HEK293 (cell line): ENCODE results near the gene ERBB4.

Source experiments
- CTCF ChIA-PET: fragments of 350-600 bp; formaldehyde crosslinking; extraction: SDS; loops from one replicate; lab custom pipeline; 2021; ENCODE audit warnings: antibody characterized with exemption; lab: Yijun Ruan, JAX
- POLR2A ChIA-PET: fragments of 300-600 bp; formaldehyde crosslinking; extraction: SDS; loops from one replicate; lab custom pipeline; 2020; ENCODE audit warnings: antibody characterized with exemption, inconsistent platforms; lab: Yijun Ruan, JAX
- H3K27ac ChIP-seq: fragments of 200-500 bp; sonication (Bioruptor generic); 2 replicates; pipeline ENCODE4 v1.5.1; 2014; ENCODE audit warnings: low read depth, low read length, control low read depth, inconsistent platforms; ENCODE audit errors: extremely low read depth
- H3K36me3 ChIP-seq, 2 experiments: fragments of 200-500 bp in 1 of 2; sonication (Bioruptor generic) in 1 of 2; 1 replicate in 1 of 2; 2 replicates in 1 of 2; pipeline ENCODE4 v1.5.1; 2014 to 2017; ENCODE audit warnings: inconsistent platforms in 2 of 2, low read length in 2 of 2; ENCODE audit not compliant: control insufficient read depth in 2 of 2, insufficient read depth in 1 of 2
- H3K4me1 ChIP-seq: fragments of 200-500 bp; sonication (Bioruptor generic); 2 replicates; pipeline ENCODE4 v1.5.1; 2014; ENCODE audit warnings: mild to moderate bottlenecking, low read length, inconsistent platforms; ENCODE audit not compliant: control insufficient read depth, insufficient read depth
- H3K4me3 ChIP-seq: 2 replicates; pipeline ENCODE4 v1.5.1; 2011; ENCODE audit warnings: low read depth, mild to moderate bottlenecking, control low read depth, low read length, moderate library complexity
- H3K9me3 ChIP-seq: fragments of 200-500 bp; sonication (Bioruptor generic); 2 replicates; pipeline ENCODE4 v1.5.1; 2014; ENCODE audit warnings: low read depth, low read length, inconsistent platforms; ENCODE audit not compliant: control insufficient read depth, insufficient read depth
- BCL11A ChIP-seq: fragments of 450-650 bp; formaldehyde crosslinking; IDR thresholded peaks from 2 replicates; pipeline ENCODE4 v1.5.1; 2016; ENCODE audit warnings: low read depth, missing biosample characterization, missing genetic modification characterization
- CTCF ChIP-seq: fragments of 450-650 bp; formaldehyde crosslinking; IDR thresholded peaks from 2 replicates; pipeline ENCODE4 v1.5.1; 2016; ENCODE audit warnings: missing biosample characterization, missing genetic modification characterization
- HOXC10 ChIP-seq: sonication (generic); formaldehyde crosslinking; IDR thresholded peaks from 2 replicates; pipeline ENCODE4 v1.8.1; 2023; ENCODE audit warnings: mild to moderate bottlenecking, missing genetic modification reagents
- SCRT1 ChIP-seq: fragments of 450-650 bp; formaldehyde crosslinking; IDR thresholded peaks from 2 replicates; pipeline ENCODE4 v1.5.1; 2016; ENCODE audit warnings: missing biosample characterization, missing genetic modification characterization, borderline replicate concordance
- WT1 ChIP-seq: fragments of 450-650 bp; formaldehyde crosslinking; IDR thresholded peaks from 2 replicates; pipeline ENCODE4 v1.5.1; 2016; ENCODE audit warnings: missing biosample characterization, missing genetic modification characterization
- ZBTB17 ChIP-seq: fragments of 450-650 bp; formaldehyde crosslinking; IDR thresholded peaks from 2 replicates; pipeline ENCODE4 v1.5.1; 2016; ENCODE audit warnings: missing biosample characterization, missing genetic modification characterization
- ZBTB20 ChIP-seq: fragments of 450-650 bp; formaldehyde crosslinking; IDR thresholded peaks from 2 replicates; pipeline ENCODE4 v1.5.1; 2016; ENCODE audit warnings: missing biosample characterization, missing genetic modification characterization
- ZEB2 ChIP-seq: fragments of 450-650 bp; formaldehyde crosslinking; IDR thresholded peaks from 2 replicates; pipeline ENCODE4 v1.5.1; 2016; ENCODE audit warnings: missing biosample characterization, missing genetic modification characterization
- ZNF10 ChIP-seq: fragments of 450-650 bp; formaldehyde crosslinking; IDR thresholded peaks from 2 replicates; pipeline ENCODE4 v1.5.1; 2017; ENCODE audit warnings: missing biosample characterization, missing genetic modification characterization
- ZNF132 ChIP-seq: fragments of 450-650 bp; formaldehyde crosslinking; IDR thresholded peaks from 2 replicates; pipeline ENCODE4 v1.5.1; 2017; ENCODE audit warnings: missing biosample characterization, missing genetic modification characterization, borderline replicate concordance
- ZNF138 ChIP-seq: fragments of 450-650 bp; formaldehyde crosslinking; IDR thresholded peaks from 2 replicates; pipeline ENCODE4 v1.5.1; 2016; ENCODE audit warnings: missing biosample characterization, missing genetic modification characterization, borderline replicate concordance
- ZNF169 ChIP-seq: fragments of 450-650 bp; formaldehyde crosslinking; IDR thresholded peaks from 2 replicates; pipeline ENCODE4 v1.5.1; 2016; ENCODE audit warnings: missing biosample characterization, missing genetic modification characterization
- ZNF175 ChIP-seq: fragments of 450-650 bp; formaldehyde crosslinking; IDR thresholded peaks from 2 replicates; pipeline ENCODE4 v1.5.1; 2016; ENCODE audit warnings: missing biosample characterization, missing genetic modification characterization
- ZNF202 ChIP-seq: fragments of 450-650 bp; formaldehyde crosslinking; IDR thresholded peaks from 2 replicates; pipeline ENCODE4 v1.5.1; 2016; ENCODE audit warnings: missing biosample characterization, missing genetic modification characterization, borderline replicate concordance
- ZNF211 ChIP-seq: fragments of 450-650 bp; formaldehyde crosslinking; IDR thresholded peaks from 2 replicates; pipeline ENCODE4 v1.5.1; 2016; ENCODE audit warnings: low read depth, missing biosample characterization, missing genetic modification characterization
- ZNF423 ChIP-seq: fragments of 450-650 bp; formaldehyde crosslinking; IDR thresholded peaks from 2 replicates; pipeline ENCODE4 v1.5.1; 2016; ENCODE audit warnings: missing biosample characterization, missing genetic modification characterization
- ZNF426 ChIP-seq: fragments of 450-650 bp; formaldehyde crosslinking; IDR thresholded peaks from 2 replicates; pipeline ENCODE4 v1.5.1; 2017; ENCODE audit warnings: missing biosample characterization, missing genetic modification characterization, mild to moderate bottlenecking, inconsistent platforms, moderate library complexity
- ZNF510 ChIP-seq: fragments of 450-650 bp; formaldehyde crosslinking; IDR thresholded peaks from 2 replicates; pipeline ENCODE4 v1.5.1; 2018; ENCODE audit warnings: mild to moderate bottlenecking, missing genetic modification characterization, missing biosample characterization; ENCODE audit not compliant: insufficient replicate concordance
- ZNF558 ChIP-seq: fragments of 450-650 bp; formaldehyde crosslinking; IDR thresholded peaks from 2 replicates; pipeline ENCODE4 v1.5.1; 2016; ENCODE audit warnings: missing biosample characterization, missing genetic modification characterization
- ZNF571 ChIP-seq: fragments of 450-650 bp; formaldehyde crosslinking; IDR thresholded peaks from 2 replicates; pipeline ENCODE4 v1.5.0; 2017; ENCODE audit warnings: missing biosample characterization, missing genetic modification characterization
- ZNF626 ChIP-seq: fragments of 450-650 bp; sonication (Bioruptor Pico); formaldehyde crosslinking; IDR thresholded peaks from 2 replicates; pipeline ENCODE4 v1.5.1; 2018; ENCODE audit warnings: missing biosample characterization, missing genetic modification characterization, inconsistent platforms
- ZNF658 ChIP-seq: fragments of 450-650 bp; formaldehyde crosslinking; IDR thresholded peaks from 2 replicates; pipeline ENCODE4; 2016; ENCODE audit warnings: missing biosample characterization, missing genetic modification characterization
- ZNF701 ChIP-seq: fragments of 450-650 bp; formaldehyde crosslinking; IDR thresholded peaks from 2 replicates; pipeline ENCODE4 v1.5.1; 2016; ENCODE audit warnings: missing biosample characterization, missing genetic modification characterization
- ZNF76 ChIP-seq: fragments of 450-650 bp; formaldehyde crosslinking; IDR thresholded peaks from 2 replicates; pipeline ENCODE4; 2016; ENCODE audit warnings: low read depth, missing biosample characterization, missing genetic modification characterization, borderline replicate concordance
- ZSCAN4 ChIP-seq: fragments of 450-650 bp; formaldehyde crosslinking; IDR thresholded peaks from 2 replicates; pipeline ENCODE4 v1.5.1; 2017; ENCODE audit warnings: missing biosample characterization, missing genetic modification characterization

ERBB4 gene

GRCh38 chr2:212424082-212424481 is 114.5 kb downstream of the ERBB4 start:
- Histone ChIP-seq H3K4me3 (no peak overlapping the region), H3K4me1 (peaks cover 4% of the 10 kb centered on the region), H3K36me3 (no peaks in the 10 kb centered on the region), H3K9me3 (no peaks in the 10 kb centered on the region), H3K27ac (no peak overlapping the region)
- TF ChIP-seq ZBTB17 = 0 out of 2 replicates have a peak, but pooled peaks have one; percentile 15
- no peak for TF ChIP-seq ZNF658
- ChIA-PET POLR2A (no interaction called here), CTCF (interaction anchor here (0.6 to 0.9 kb wide), 3 partner anchors 20 to 557 kb away, joined by 3 to 5 read pairs (median 3); no protein-coding TSS in a partner anchor)

- no peak overlapping the region for H3K4me3 ChIP-seq
- H3K27ac ChIP-seq = no peak overlapping the region
- H3K9me3 ChIP-seq = no peaks in the 10 kb centered on the region
- H3K4me1 ChIP-seq = no peaks in the 10 kb centered on the region
- no peak for TF ChIP-seq ZBTB17
- TF ChIP-seq ZBTB20 (tag by site-specific recombination) = no peak
- no peak for TF ChIP-seq CTCF (tag by site-specific recombination)
- no peak for TF ChIP-seq ZNF423 (tag by site-specific recombination)
- TF ChIP-seq ZNF132 (tag by site-specific recombination) = no peak
- TF ChIP-seq ZNF510 = no peak
- TF ChIP-seq ZNF76 (tag by site-specific recombination) = no peak
- no peak for TF ChIP-seq ZNF211 (tag by site-specific recombination)
- TF ChIP-seq ZNF138 (tag by site-specific recombination) = no peak
- no peak for TF ChIP-seq HOXC10 (CRISPR knock-in tag)
- TF ChIP-seq WT1 = no peak
- no peak for TF ChIP-seq ZNF426
- no peak for TF ChIP-seq BCL11A (tag by site-specific recombination)
- TF ChIP-seq ZNF701 (tag by site-specific recombination) = no peak
- TF ChIP-seq ZNF571 (tag by site-specific recombination) = no peak
- no peak for TF ChIP-seq ZNF202 (tag by site-specific recombination)
- no peak for TF ChIP-seq ZEB2 (tag by site-specific recombination)
- TF ChIP-seq ZNF175 (tag by site-specific recombination) = no peak
- TF ChIP-seq ZSCAN4 (tag by site-specific recombination) = no peak
- POLR2A ChIA-PET = no interaction called here
- CTCF ChIA-PET = interaction anchor here (0.5 to 0.6 kb wide), 2 partner anchors 11 to 30 kb away, joined by 3 read pairs; no protein-coding TSS in a partner anchor
- no peaks in the 10 kb centered on the region for H3K36me3 ChIP-seq
Observed at GRCh38 chr2:212423089-212423488, 115.5 kb downstream of the ERBB4 start.

GRCh38 chr2:212421556-212422334 is 116.9 kb downstream of the ERBB4 start:
- POLR2A ChIA-PET = no interaction called here
- CTCF ChIA-PET = interaction anchor here (0.6 to 0.8 kb wide), 2 partner anchors 12 to 758 kb away, joined by 3 to 4 read pairs; no protein-coding TSS in a partner anchor
- H3K4me3 ChIP-seq = no peak overlapping the region

More at GRCh38 chr2:212421556-212422334, 116.9 kb downstream of the ERBB4 start:
- Histone ChIP-seq H3K4me1 (no peaks in the 10 kb centered on the region), H3K27ac (no peak overlapping the region), H3K36me3 (no peaks in the 10 kb centered on the region), H3K9me3 (no peaks in the 10 kb centered on the region)
- TF ChIP-seq ZNF10 (tag by site-specific recombination) (no peak), ZNF626 (no peak), ZNF169 (tag by site-specific recombination) (no peak), ZNF558 (tag by site-specific recombination) (no peak), SCRT1 (tag by site-specific recombination) (no peak)
